Sigmoid colon (tissue), 7 donors: ENCODE results near the gene MYLK4. TPM values are rescaled to one million over a fixed set of nuclear protein-coding genes. Genes with fewer than 3 reads are reported as not detected.

Experiments used
- DNase-seq: peaks from one replicate; pipeline ENCODE4 v3.0.0-alpha.2; 2019
- H3K27ac ChIP-seq, 4 donors: fragments of 200-600 bp; sonication (generic); one replicate each; pipeline ENCODE4 v1.5.1; 2016 to 2019; ENCODE audit warnings: mild to moderate bottlenecking in 1 of 4
- H3K27me3 ChIP-seq, 3 donors: fragments of 200-600 bp; sonication (generic); one replicate each; pipeline ENCODE4 v1.5.1; 2019; ENCODE audit warnings: mild to moderate bottlenecking in 1 of 3
- H3K36me3 ChIP-seq, 4 donors: fragments of 200-600 bp; sonication (generic); one replicate each; pipeline ENCODE4 v1.5.1; 2016 to 2019
- H3K4me1 ChIP-seq, 4 donors: fragments of 200-600 bp; sonication (generic); one replicate each; pipeline ENCODE4 v1.5.1; 2017 to 2019
- H3K4me3 ChIP-seq, 4 donors: fragments of 200-600 bp; sonication (generic); one replicate each; pipeline ENCODE4 v1.5.1; 2017 to 2019; ENCODE audit warnings: mild to moderate bottlenecking in 2 of 4, moderate library complexity in 1 of 4
- H3K9me3 ChIP-seq, 4 donors: fragments of 200-600 bp in 3 of 4; sonication (generic) in 3 of 4; one replicate each; pipeline versions ENCODE4 v1.5.1 to v1.6.1; 2013 to 2019
- EP300 ChIP-seq, 4 donors: sonication (generic); formaldehyde crosslinking; IDR thresholded peaks; one replicate each; pipeline ENCODE4 v1.6.1; 2017; ENCODE audit warnings: antibody characterized with exemption in 4 of 4
- POLR2A ChIP-seq, 2 donors: fragments of 450-650 bp; IDR thresholded peaks; one replicate each; pipeline ENCODE4 v1.6.1; 2016; ENCODE audit warnings: antibody characterized with exemption in 2 of 2, mild to moderate bottlenecking in 2 of 2, moderate library complexity in 2 of 2
- POLR2AphosphoS5 ChIP-seq, 4 donors: sonication (generic); formaldehyde crosslinking; IDR thresholded peaks; one replicate each; pipeline ENCODE4 v1.6.1; 2017; ENCODE audit warnings: antibody characterized with exemption in 4 of 4
- WGBS, 2 donors: extraction: QIAGEN DNeasy Blood & Tissue Kit; methylation state at CpG; one replicate each; pipeline ENCODE4 v1.1.7; 2013; 5-methylcytosine and 5-hydroxymethylcytosine counted together
- intact Hi-C: fragments of 100-400 bp; cut with DNase I; formaldehyde crosslinking; loops from one replicate; pipeline ENCODE4 v1.15.1; 2023
- polyA plus RNA-seq, 3 donors: library from polyadenylated mRNA; stranded (reverse); fragments of 200-250 nt; gene quantifications; one replicate each; pipeline ENCODE4 v1.2.3, GENCODE V29; 2013
- total RNA-seq, 4 donors: library from RNA; depleted of rRNA; stranded (reverse); fragments of >200 nt; gene quantifications; one replicate each; pipeline ENCODE4 v1.1.0, GENCODE V29; 2016
- TF ChIP-seq, protein P1 (sequence below), 4 experiments: fragments of 450-650 bp in 3 of 4; fragments of 200-600 bp in 1 of 4; IDR thresholded peaks; one replicate each; pipeline ENCODE4 v1.5.1; 2016 to 2019; ENCODE audit warnings: antibody characterized with exemption in 4 of 4, mild to moderate bottlenecking in 3 of 4, moderate library complexity in 2 of 4
- donor health status: healthy with polysubstance abuse.
- donor health status: Bipolar disorder and iron deficiency.
- donor health status: healthy.

MYLK4 gene
- total and polyA plus RNA-seq, 7 donors = under 0.01 to 1.1 (median 0.32) TPM; not detected in 1

DNA sequence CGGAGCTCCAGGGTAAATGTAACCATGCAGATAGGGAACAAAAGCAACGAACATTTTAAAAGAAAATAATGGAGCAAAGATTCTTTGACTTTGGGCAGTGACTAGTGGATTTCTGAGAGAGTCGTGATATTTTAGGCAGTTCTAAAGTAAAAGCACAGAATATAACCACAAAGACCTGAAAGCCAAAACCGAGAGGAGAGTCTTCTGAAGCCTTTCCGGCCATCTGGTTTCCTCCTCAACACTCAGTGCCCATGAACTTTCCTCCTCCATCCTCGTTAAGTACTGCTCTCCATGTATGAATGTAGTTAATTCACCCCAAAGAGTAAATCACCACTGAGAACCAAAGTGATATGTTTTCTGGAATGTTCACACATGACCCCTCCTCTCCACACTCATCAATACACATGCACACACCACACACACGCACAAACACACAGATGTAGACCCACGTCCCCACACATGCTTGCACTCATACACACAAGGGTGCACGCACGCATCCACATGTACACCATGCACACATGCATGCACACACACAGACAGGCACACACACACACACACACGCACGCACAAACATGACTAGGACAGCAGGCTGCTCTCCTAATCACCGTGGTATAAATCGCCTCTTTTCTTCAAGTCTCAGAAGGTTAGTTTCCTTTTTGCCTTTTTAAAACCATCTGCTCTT lies 109.5 kb downstream of the MYLK4 start:
- intact Hi-C loops = no loop called here
- DNase-seq = no peak
- H3K27ac ChIP-seq = no peak overlapping the region

DNA sequence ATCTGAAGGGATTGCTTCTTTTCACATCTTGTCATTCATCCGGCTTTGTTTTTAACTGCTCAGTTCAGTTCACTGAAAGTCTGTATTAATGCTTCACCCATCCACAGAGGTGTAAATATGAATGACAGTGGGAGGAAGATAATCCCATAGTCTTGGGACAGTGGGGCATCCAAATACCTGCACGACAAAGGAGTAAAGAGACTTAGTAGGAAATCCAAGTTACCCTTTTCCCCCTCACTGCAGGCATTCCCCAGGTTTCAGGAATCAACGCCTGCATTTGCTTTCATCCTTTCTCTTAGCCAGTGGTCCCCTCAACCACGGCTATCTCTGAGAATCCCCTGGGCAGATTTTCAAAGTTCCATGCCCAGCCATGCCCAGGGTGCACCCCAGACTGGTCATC lies 110.2 kb downstream of the MYLK4 start:
- DNase-seq = no peak
- Histone ChIP-seq H3K4me1 (peaks cover 0 to 13% (median 0%) of the 10 kb centered on the region in 4 donors), H3K27ac (peak overlapping the region in 1 of 4 donors; percentile 60), H3K9me3 (no peaks in the 10 kb centered on the region), H3K4me3 (no peak overlapping the region), H3K27me3 (peaks cover 0 to 4% (median 0%) of the 10 kb centered on the region in 3 donors), H3K36me3 (no peaks in the 10 kb centered on the region)
- WGBS, 2 donors = 77 to 78% methylated on average over 4 of the region's 4 CpGs
- intact Hi-C loops = no loop called here
- no peak for TF ChIP-seq POLR2A (IDR thresholded peaks at IDR 0.05)
- TF ChIP-seq POLR2AphosphoS5 (IDR thresholded peaks at IDR 0.05) = no peak
- TF ChIP-seq EP300 (IDR thresholded peaks at IDR 0.05) = no peak
- TF ChIP-seq, protein P1, sequence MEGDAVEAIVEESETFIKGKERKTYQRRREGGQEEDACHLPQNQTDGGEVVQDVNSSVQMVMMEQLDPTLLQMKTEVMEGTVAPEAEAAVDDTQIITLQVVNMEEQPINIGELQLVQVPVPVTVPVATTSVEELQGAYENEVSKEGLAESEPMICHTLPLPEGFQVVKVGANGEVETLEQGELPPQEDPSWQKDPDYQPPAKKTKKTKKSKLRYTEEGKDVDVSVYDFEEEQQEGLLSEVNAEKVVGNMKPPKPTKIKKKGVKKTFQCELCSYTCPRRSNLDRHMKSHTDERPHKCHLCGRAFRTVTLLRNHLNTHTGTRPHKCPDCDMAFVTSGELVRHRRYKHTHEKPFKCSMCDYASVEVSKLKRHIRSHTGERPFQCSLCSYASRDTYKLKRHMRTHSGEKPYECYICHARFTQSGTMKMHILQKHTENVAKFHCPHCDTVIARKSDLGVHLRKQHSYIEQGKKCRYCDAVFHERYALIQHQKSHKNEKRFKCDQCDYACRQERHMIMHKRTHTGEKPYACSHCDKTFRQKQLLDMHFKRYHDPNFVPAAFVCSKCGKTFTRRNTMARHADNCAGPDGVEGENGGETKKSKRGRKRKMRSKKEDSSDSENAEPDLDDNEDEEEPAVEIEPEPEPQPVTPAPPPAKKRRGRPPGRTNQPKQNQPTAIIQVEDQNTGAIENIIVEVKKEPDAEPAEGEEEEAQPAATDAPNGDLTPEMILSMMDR (IDR thresholded peaks at IDR 0.05) = no peak

More for the DNA sequence above, 109.5 kb downstream of the MYLK4 start:
- Histone ChIP-seq H3K4me1 (peaks cover 0 to 13% (median 0%) of the 10 kb centered on the region in 4 donors), H3K36me3 (no peaks in the 10 kb centered on the region), H3K27me3 (peaks cover 0 to 4% (median 0%) of the 10 kb centered on the region in 3 donors), H3K4me3 (no peak overlapping the region), H3K9me3 (no peaks in the 10 kb centered on the region)
- 73 to 80% methylated on average over 14 of the region's 14 CpGs for WGBS, 2 donors
- TF ChIP-seq POLR2AphosphoS5 (IDR thresholded peaks at IDR 0.05) = no peak
- TF ChIP-seq POLR2A (IDR thresholded peaks at IDR 0.05) = no peak
- TF ChIP-seq, protein P1 (IDR thresholded peaks at IDR 0.05) = no peak
- TF ChIP-seq EP300 (IDR thresholded peaks at IDR 0.05) = no peak

DNA sequence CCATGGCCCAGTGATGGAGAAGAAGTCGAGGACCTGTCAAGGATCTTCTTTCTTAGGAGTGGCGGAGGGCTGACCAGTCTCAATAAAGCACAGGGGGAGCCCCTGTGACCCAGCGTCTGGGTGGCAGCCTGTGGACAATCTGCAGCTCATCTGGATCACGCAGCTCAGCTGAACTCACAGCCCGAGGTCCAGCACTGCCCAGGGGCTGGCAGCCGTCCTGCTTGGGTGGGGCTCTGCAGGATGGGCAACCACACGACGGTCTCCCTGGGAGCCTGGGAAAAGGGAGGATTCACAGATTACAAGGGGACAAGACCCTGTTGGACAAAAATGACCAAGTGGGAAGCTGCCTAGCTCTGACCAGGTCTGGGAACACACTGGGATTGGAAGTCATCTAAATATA lies 110.8 kb downstream of the MYLK4 start:
- peaks cover 0 to 4% (median 0%) of the 10 kb centered on the region in 3 donors for H3K27me3 ChIP-seq
- no peaks in the 10 kb centered on the region for H3K36me3 ChIP-seq
- peak overlapping the region in 1 of 4 donors; percentile 60 for H3K27ac ChIP-seq
- 71 to 80% methylated on average over 8 of the region's 8 CpGs for WGBS, 2 donors
- H3K4me1 ChIP-seq = peaks cover 0 to 16% (median 2%) of the 10 kb centered on the region in 4 donors
- no peaks in the 10 kb centered on the region for H3K9me3 ChIP-seq
- no peak overlapping the region for H3K4me3 ChIP-seq
- TF ChIP-seq POLR2AphosphoS5 (IDR thresholded peaks at IDR 0.05) = no peak
- TF ChIP-seq EP300 (IDR thresholded peaks at IDR 0.05) = no peak
- TF ChIP-seq, protein P1 (IDR thresholded peaks at IDR 0.05) = no peak
- no peak for TF ChIP-seq POLR2A (IDR thresholded peaks at IDR 0.05)
- no peak for DNase-seq
- intact Hi-C loops = loop anchor here (10.0 kb wide), 1 partner anchor 115 kb away; the partner anchor contains the start of gene MYLK4

DNA sequence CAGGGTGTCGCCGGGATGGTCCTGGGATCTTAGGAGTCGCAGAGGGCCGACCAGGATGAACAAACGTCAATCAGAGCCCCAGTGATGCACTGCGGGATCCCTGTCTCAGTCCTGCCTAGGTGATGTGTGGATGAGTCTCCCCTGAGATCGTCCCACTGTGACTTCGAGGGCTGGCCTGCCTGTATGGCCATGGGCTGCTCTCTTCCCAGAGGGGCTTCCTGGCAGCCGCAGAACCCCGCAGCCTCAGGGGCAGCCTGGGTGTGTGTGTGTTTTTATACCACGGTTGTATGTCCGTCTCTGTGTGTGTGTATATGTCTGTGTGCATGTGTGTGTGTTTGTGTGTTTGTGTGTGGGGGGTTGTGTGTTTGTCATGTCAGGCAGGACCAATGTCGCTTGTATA lies 111.6 kb downstream of the MYLK4 start:
- Histone ChIP-seq H3K27me3 (peaks cover 0 to 4% (median 0%) of the 10 kb centered on the region in 3 donors), H3K27ac (no peak overlapping the region), H3K36me3 (no peaks in the 10 kb centered on the region), H3K4me1 (peaks cover 0 to 23% (median 6%) of the 10 kb centered on the region in 4 donors), H3K4me3 (no peak overlapping the region), H3K9me3 (no peaks in the 10 kb centered on the region)
- WGBS, 2 donors = 90 to 93% methylated on average over 13 of the region's 13 CpGs
- intact Hi-C loops = loop anchor here (10.0 kb wide), 1 partner anchor 116 kb away; the partner anchor contains the start of gene MYLK4
- TF ChIP-seq POLR2A (IDR thresholded peaks at IDR 0.05) = no peak
- TF ChIP-seq POLR2AphosphoS5 (IDR thresholded peaks at IDR 0.05) = no peak
- no peak for DNase-seq

DNA sequence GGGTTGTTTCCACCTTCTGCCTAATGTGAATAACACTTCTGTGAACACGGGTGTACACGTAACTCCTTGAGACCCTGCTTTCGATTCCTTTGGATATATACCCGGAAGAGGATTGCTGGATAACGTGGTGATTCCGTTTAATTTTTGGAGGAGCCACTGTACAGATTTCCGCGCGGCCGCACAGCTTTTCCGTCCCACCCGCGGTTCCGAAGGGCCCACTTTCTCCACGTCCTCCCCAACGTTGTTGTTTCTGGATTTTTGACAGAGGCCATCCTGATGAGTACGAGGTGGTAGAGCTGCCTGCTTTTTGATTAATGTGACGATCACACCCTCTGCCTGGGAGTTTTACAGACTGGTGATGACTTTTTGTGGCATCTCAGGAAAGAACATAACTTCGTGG lies 114.0 kb downstream of the MYLK4 start:
- H3K4me3 ChIP-seq = no peak overlapping the region
- intact Hi-C loops = loop anchor here (10.0 kb wide), 1 partner anchor 118 kb away; the partner anchor contains the start of gene MYLK4
- no peaks in the 10 kb centered on the region for H3K9me3 ChIP-seq
- TF ChIP-seq EP300 (IDR thresholded peaks at IDR 0.05) (no peak), POLR2AphosphoS5 (IDR thresholded peaks at IDR 0.05) (no peak), POLR2A (IDR thresholded peaks at IDR 0.05) (no peak)
- TF ChIP-seq, protein P1 (IDR thresholded peaks at IDR 0.05) = no peak
- no peak for DNase-seq
- H3K36me3 ChIP-seq = no peaks in the 10 kb centered on the region
- H3K4me1 ChIP-seq = peaks cover 0 to 44% (median 27%) of the 10 kb centered on the region in 4 donors
- WGBS, 2 donors = 95 to 97% methylated on average over 19 of the region's 19 CpGs
- H3K27ac ChIP-seq = no peak overlapping the region
- H3K27me3 ChIP-seq = no peaks in the 10 kb centered on the region
